Endodermal cell (in vitro differentiated cells): ENCODE results near the gene RRH. TPM values are rescaled to one million over a fixed set of nuclear protein-coding genes. Genes with fewer than 3 reads are reported as not detected.

Experiments used
- DNase-seq: peaks from one replicate; pipeline ENCODE4 v3.0.0-alpha.2; 2017
- H3K27ac ChIP-seq: 2 replicates; pipeline ENCODE4 v1.5.1; 2013; ENCODE audit warnings: mild to moderate bottlenecking, low read depth, low read length, moderate library complexity
- H3K27me3 ChIP-seq: 2 replicates; pipeline ENCODE4 v1.6.1; 2013; ENCODE audit warnings: mild to moderate bottlenecking, low read length, moderate library complexity; ENCODE audit not compliant: insufficient read depth, control insufficient read depth, poor library complexity, severe bottlenecking
- H3K36me3 ChIP-seq: 2 replicates; pipeline ENCODE4 v1.7.0; 2013; ENCODE audit warnings: mild to moderate bottlenecking, low read length, moderate library complexity; ENCODE audit not compliant: control insufficient read depth, insufficient read depth
- H3K4me1 ChIP-seq: one replicate; pipeline ENCODE4 v1.7.0; 2013; ENCODE audit warnings: low read length; ENCODE audit not compliant: control insufficient read depth, insufficient read depth
- H3K4me3 ChIP-seq: 2 replicates; pipeline ENCODE4 v1.5.1; 2013; ENCODE audit warnings: mild to moderate bottlenecking, low read length, moderate library complexity
- H3K9ac ChIP-seq: 2 replicates; pipeline ENCODE4 v1.6.1; 2013; ENCODE audit warnings: mild to moderate bottlenecking, low read length, moderate library complexity; ENCODE audit not compliant: poor library complexity, severe bottlenecking; ENCODE audit errors: extremely low read depth
- H3K9me3 ChIP-seq: 2 replicates; pipeline ENCODE4 v1.6.1; 2013; ENCODE audit warnings: mild to moderate bottlenecking, low read length, moderate library complexity; ENCODE audit not compliant: control insufficient read depth
- H3K27ac Mint-ChIP-seq: 2 replicates; pipeline ENCODE4 v1.8.0; 2020; ENCODE audit warnings: mixed read lengths
- H3K27me3 Mint-ChIP-seq: 2 replicates; pipeline ENCODE4 v1.8.0; 2021; ENCODE audit warnings: mild to moderate bottlenecking, mixed read lengths; ENCODE audit not compliant: insufficient read depth
- H3K36me3 Mint-ChIP-seq: 2 replicates; pipeline ENCODE4 v1.8.0; 2020; ENCODE audit warnings: low read depth, mixed read lengths
- H3K4me1 Mint-ChIP-seq: 2 replicates; pipeline ENCODE4 v1.8.0; 2020; ENCODE audit warnings: mixed read lengths
- H3K4me3 Mint-ChIP-seq: 2 replicates; pipeline ENCODE4 v1.8.0; 2020; ENCODE audit warnings: mild to moderate bottlenecking, moderate library complexity, mixed read lengths
- H3K9me3 Mint-ChIP-seq: 2 replicates; pipeline ENCODE4 v1.8.0; 2020; ENCODE audit warnings: mild to moderate bottlenecking, mixed read lengths
- WGBS, 2 experiments: methylation state at CpG; one replicate each; pipeline versions ENCODE4 v1.1.5 to v1.1.7; 2013; ENCODE audit warnings: missing lambda C conversion rate in 2 of 2, mixed read lengths in 1 of 2; ENCODE audit not compliant: insufficient coverage in 1 of 2, insufficient read length in 1 of 2; 5-methylcytosine and 5-hydroxymethylcytosine counted together
- total RNA-seq, 2 donors: library from RNA; stranded (reverse); fragmentation: NEBNext Ultra II Directional in 1 of 2; extraction: Animal tissue kit (Norgen Biotek cat#: 25700) in 1 of 2; gene quantifications; 2 replicates in 1 of 2; 3 replicates in 1 of 2; pipeline ENCODE4 v1.2.1, GENCODE V29; 2021
- TF ChIP-seq, protein P1 (sequence below): fragments of 200-600 bp; sonication (generic); conservative IDR thresholded peaks from 2 replicates; pipeline ENCODE4 v1.5.0; 2021; ENCODE audit warnings: antibody characterized with exemption, mild to moderate bottlenecking

The RRH gene
- total RNA-seq, 2 donors from 2014 or later: 0.18 TPM; not detected in 1

DNA sequence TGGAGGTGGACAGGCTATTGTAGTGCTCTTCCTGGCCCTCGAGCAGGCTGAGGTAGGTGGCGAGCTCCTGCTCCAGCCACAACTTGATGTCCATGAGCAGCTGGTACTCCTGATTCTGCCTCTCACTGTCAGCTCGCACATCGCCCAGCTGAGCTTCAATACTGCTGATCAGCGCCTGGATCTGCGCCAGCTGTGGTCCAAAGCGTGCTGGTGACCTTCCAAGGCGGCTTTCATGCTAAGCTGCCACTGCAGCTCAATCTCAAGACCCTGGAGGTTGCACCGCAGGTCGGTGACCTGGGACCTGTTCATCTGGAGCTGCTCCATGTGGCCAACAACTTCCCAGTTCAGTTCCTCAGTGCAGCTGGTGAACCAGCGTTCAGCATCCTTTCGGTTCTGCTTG lies 51.3 kb downstream of the RRH start:
- Histone ChIP-seq H3K36me3 (no peaks in the 10 kb centered on the region), H3K27ac (no peak overlapping the region), H3K4me3 (no peak overlapping the region), H3K27me3 (no peaks in the 10 kb centered on the region), H3K9ac (no peak overlapping the region), H3K4me1 (no peaks in the 10 kb centered on the region), H3K9me3 (no peaks in the 10 kb centered on the region)
- H3K4me3 Mint-ChIP-seq: no peak overlapping the region
- TF ChIP-seq, protein P1, sequence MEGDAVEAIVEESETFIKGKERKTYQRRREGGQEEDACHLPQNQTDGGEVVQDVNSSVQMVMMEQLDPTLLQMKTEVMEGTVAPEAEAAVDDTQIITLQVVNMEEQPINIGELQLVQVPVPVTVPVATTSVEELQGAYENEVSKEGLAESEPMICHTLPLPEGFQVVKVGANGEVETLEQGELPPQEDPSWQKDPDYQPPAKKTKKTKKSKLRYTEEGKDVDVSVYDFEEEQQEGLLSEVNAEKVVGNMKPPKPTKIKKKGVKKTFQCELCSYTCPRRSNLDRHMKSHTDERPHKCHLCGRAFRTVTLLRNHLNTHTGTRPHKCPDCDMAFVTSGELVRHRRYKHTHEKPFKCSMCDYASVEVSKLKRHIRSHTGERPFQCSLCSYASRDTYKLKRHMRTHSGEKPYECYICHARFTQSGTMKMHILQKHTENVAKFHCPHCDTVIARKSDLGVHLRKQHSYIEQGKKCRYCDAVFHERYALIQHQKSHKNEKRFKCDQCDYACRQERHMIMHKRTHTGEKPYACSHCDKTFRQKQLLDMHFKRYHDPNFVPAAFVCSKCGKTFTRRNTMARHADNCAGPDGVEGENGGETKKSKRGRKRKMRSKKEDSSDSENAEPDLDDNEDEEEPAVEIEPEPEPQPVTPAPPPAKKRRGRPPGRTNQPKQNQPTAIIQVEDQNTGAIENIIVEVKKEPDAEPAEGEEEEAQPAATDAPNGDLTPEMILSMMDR: no peak
- 87 to 89% methylated on average over 9 to 12 of the region's 12 CpGs for WGBS, 2 experiments
- peaks cover 1% of the 10 kb centered on the region for H3K27me3 Mint-ChIP-seq
- H3K9me3 Mint-ChIP-seq: no peaks in the 10 kb centered on the region
- no peak for DNase-seq
- H3K36me3 Mint-ChIP-seq: no peaks in the 10 kb centered on the region
- H3K4me1 Mint-ChIP-seq: no peaks in the 10 kb centered on the region
- H3K27ac Mint-ChIP-seq: no peak overlapping the region

DNA sequence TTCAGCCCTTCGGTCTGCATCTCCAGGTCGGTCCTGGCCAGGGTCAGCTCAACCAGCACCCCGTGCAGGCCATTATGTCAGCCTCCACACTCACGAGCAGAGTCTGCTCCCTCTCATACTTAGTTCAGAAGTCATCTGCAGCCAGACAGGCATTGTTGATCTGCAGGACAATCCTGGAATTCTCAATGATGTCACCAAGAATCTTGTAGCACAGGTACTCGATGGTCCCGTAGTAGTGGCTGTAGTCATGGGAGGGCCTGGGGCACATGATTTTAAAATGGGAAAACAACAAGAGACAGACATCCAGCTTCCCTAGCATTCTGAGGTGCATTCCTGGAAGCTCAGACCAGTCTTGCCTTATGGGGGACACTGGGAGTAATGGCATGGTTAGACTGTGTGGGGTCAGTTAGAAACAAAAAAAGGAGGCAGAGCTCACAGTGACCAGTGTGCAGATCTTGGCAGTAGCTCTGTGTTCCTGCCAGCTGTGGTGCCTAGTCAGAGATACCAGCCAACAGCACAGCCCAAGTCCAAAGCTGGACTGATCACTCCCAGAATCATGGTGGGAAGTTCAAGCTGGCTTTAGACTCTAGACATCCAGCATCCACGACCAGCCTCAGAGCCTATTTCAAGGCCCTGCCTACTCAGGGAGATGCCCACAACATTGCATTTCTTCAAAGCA lies 52.0 kb downstream of the RRH start:
- Histone ChIP-seq H3K4me1 (no peaks in the 10 kb centered on the region), H3K27ac (no peak overlapping the region), H3K4me3 (no peak overlapping the region), H3K27me3 (no peaks in the 10 kb centered on the region), H3K9ac (no peak overlapping the region), H3K9me3 (no peaks in the 10 kb centered on the region), H3K36me3 (no peaks in the 10 kb centered on the region)
- Mint-ChIP-seq H3K27ac (no peak overlapping the region), H3K4me3 (no peak overlapping the region), H3K36me3 (no peaks in the 10 kb centered on the region), H3K4me1 (no peaks in the 10 kb centered on the region), H3K27me3 (peaks cover 1% of the 10 kb centered on the region), H3K9me3 (no peaks in the 10 kb centered on the region)
- no peak for DNase-seq
- TF ChIP-seq, protein P1: no peak
- WGBS, 2 experiments: 93% methylated on average over 7 of the region's 7 CpGs

DNA sequence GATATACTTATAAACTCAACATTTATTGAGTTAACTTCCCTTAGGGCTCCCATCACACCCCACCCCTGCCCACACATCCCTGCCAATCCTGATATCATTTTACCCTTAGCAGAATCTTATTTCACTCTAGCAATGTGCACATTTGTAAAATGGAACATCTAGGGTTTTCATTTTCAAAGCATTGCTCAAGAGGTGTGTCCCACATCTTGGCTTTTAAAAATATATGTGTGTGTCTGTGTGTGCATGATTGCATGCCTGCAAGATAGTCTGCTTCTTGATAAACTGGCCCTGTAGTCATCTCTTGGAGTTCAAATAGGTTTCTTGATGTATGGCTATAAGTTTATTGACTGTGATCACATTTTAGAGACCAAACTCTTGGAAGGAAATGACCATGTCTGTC lies 58.5 kb downstream of the RRH start:
- Histone ChIP-seq H3K4me3 (no peak overlapping the region), H3K9ac (no peak overlapping the region), H3K9me3 (no peaks in the 10 kb centered on the region), H3K27ac (no peak overlapping the region), H3K27me3 (no peaks in the 10 kb centered on the region), H3K36me3 (no peaks in the 10 kb centered on the region), H3K4me1 (no peaks in the 10 kb centered on the region)
- H3K9me3 Mint-ChIP-seq: no peaks in the 10 kb centered on the region
- no peaks in the 10 kb centered on the region for H3K36me3 Mint-ChIP-seq
- no peak overlapping the region for H3K4me3 Mint-ChIP-seq
- DNase-seq: no peak
- TF ChIP-seq, protein P1: no peak
- no peaks in the 10 kb centered on the region for H3K4me1 Mint-ChIP-seq
- H3K27ac Mint-ChIP-seq: no peak overlapping the region
- H3K27me3 Mint-ChIP-seq: no peaks in the 10 kb centered on the region
